OCI-LY3 (cell line): Measurements from ENCODE around the gene KRTAP12-1.

Experiments
- H2AFZ ChIP-seq: fragments of 200-600, 300-600 bp; shearing (Covaris generic); 2 replicates; pipeline ENCODE4 v1.6.0; 2014; ENCODE audit warnings: antibody characterized with exemption, low read depth, low read length
- H3K27ac ChIP-seq: fragments of 200-600, 300-600 bp; sonication (generic); 2 replicates; pipeline ENCODE4 v1.5.1; 2014; ENCODE audit warnings: mild to moderate bottlenecking, low read length, moderate library complexity, mixed read lengths
- H3K27me3 ChIP-seq: fragments of 200-600, 300-600 bp; sonication (generic); 2 replicates; pipeline ENCODE4 v1.6.1; 2014; ENCODE audit warnings: low read depth, low read length, mixed read lengths
- H3K36me3 ChIP-seq: fragments of 200-600, 300-600 bp; sonication (generic); replicated peaks from 2 replicates; pipeline ENCODE3; 2014; ENCODE audit warnings: low read depth, low read length, mixed read lengths
- H3K4me1 ChIP-seq: fragments of 300-600, 200-600 bp; sonication (generic); 2 replicates; pipeline ENCODE4 v1.6.1; 2014; ENCODE audit warnings: low read length, mixed read lengths
- H3K4me2 ChIP-seq: fragments of 200-600, 300-600 bp; sonication (generic); 2 replicates; pipeline ENCODE4 v1.6.1; 2014; ENCODE audit warnings: low read length, mixed read lengths
- H3K4me3 ChIP-seq: fragments of 300-600, 200-600 bp; sonication (generic); 2 replicates; pipeline ENCODE4 v1.5.1; 2014; ENCODE audit warnings: antibody characterized with exemption, mild to moderate bottlenecking, low read length, moderate library complexity
- H3K79me2 ChIP-seq: fragments of 300-600, 200-600 bp; shearing (Covaris generic); 2 replicates; pipeline ENCODE4 v1.6.1; 2014; ENCODE audit warnings: mild to moderate bottlenecking, low read length, mixed read lengths
- H3K9ac ChIP-seq: fragments of 300-600, 200-600 bp; shearing (Covaris generic); 2 replicates; pipeline ENCODE4 v1.6.0; 2014; ENCODE audit warnings: mild to moderate bottlenecking, low read length, moderate library complexity
- H3K9me3 ChIP-seq: fragments of 200-600, 300-600 bp; shearing (Covaris generic); 2 replicates; pipeline ENCODE4 v1.6.1; 2014; ENCODE audit warnings: low read length, mixed read lengths; ENCODE audit not compliant: insufficient read depth
- H4K20me1 ChIP-seq: fragments of 200-600, 300-600 bp; sonication (generic); 2 replicates; pipeline ENCODE4 v1.6.1; 2016; ENCODE audit warnings: low read length, mixed read lengths; ENCODE audit not compliant: insufficient read depth
- CTCF ChIP-seq: fragments of 200-600, 300-600 bp; sonication (generic); IDR thresholded peaks from 2 replicates; pipeline ENCODE4 v1.5.1; 2014; ENCODE audit warnings: antibody characterized with exemption, low read length, low read depth
- EZH2phosphoT487 ChIP-seq: fragments of 200-600 bp; shearing (Covaris generic); IDR thresholded peaks from 2 replicates; pipeline ENCODE4 v1.6.1; 2018; ENCODE audit warnings: antibody characterized with exemption, mixed run types, low read depth

The KRTAP12-1 gene

GRCh38 chr21:44637018-44637850, 44.7 kb downstream of the KRTAP12-1 start, which contains the start of gene KRTAP10-10:
Gene KRTAP10-10, plus strand, starts transcription at chr21:44637356. Its CDS starts 62 bp downstream, at chr21:44637418.
- Histone ChIP-seq H3K9ac (no peak within 1 kb of the TSS), H3K4me2 (no peak within 1 kb of the TSS), H3K36me3 (no peaks in the 10 kb centered on the region), H3K9me3 (0 out of 2 replicates have a peak, but pooled peaks cover 4% of the 10 kb centered on the region), H3K4me1 (no peaks in the 10 kb centered on the region), H3K4me3 (no peak within 1 kb of the TSS), H3K27me3 (no peaks in the 10 kb centered on the region; the same call in 1 of the 2 replicates), H3K27ac (no peak within 1 kb of the TSS), H4K20me1 (no peaks in the 10 kb centered on the region), H2AFZ (no peak within 1 kb of the TSS), H3K79me2 (no peaks in the 10 kb centered on the region)
- TF ChIP-seq EZH2phosphoT487, result no peak
- TF ChIP-seq CTCF, result no peak

- H2AFZ ChIP-seq, result no peak overlapping the region
- TF ChIP-seq EZH2phosphoT487 (no peak), CTCF (no peak)
- H3K4me2 ChIP-seq, result no peak overlapping the region
- 0 out of 2 replicates have a peak, but pooled peaks cover 4% of the 10 kb centered on the region for H3K9me3 ChIP-seq
- H4K20me1 ChIP-seq, result no peaks in the 10 kb centered on the region
- H3K4me1 ChIP-seq, result no peaks in the 10 kb centered on the region
- no peaks in the 10 kb centered on the region; the same call in 1 of the 2 replicates for H3K27me3 ChIP-seq
- no peaks in the 10 kb centered on the region for H3K79me2 ChIP-seq
- no peak overlapping the region for H3K27ac ChIP-seq
- no peak overlapping the region for H3K9ac ChIP-seq
- no peaks in the 10 kb centered on the region for H3K36me3 ChIP-seq
- H3K4me3 ChIP-seq, result no peak overlapping the region
Measured at GRCh38 chr21:44636209-44637017, 45.5 kb downstream of the KRTAP12-1 start.

- no peaks in the 10 kb centered on the region for H4K20me1 ChIP-seq
- TF ChIP-seq CTCF (no peak), EZH2phosphoT487 (no peak)
- H3K27me3 ChIP-seq, result no peaks in the 10 kb centered on the region; the same call in 1 of the 2 replicates
- no peak overlapping the region for H2AFZ ChIP-seq
- no peak overlapping the region for H3K27ac ChIP-seq
- no peak overlapping the region for H3K9ac ChIP-seq
- no peaks in the 10 kb centered on the region for H3K79me2 ChIP-seq
- H3K9me3 ChIP-seq, result 0 out of 2 replicates have a peak, but pooled peaks cover 6% of the 10 kb centered on the region
- no peaks in the 10 kb centered on the region for H3K4me1 ChIP-seq
- no peaks in the 10 kb centered on the region for H3K36me3 ChIP-seq
- H3K4me2 ChIP-seq, result no peak overlapping the region
- no peak overlapping the region for H3K4me3 ChIP-seq
Measured at GRCh38 chr21:44632067-44632466, 49.9 kb downstream of the KRTAP12-1 start.
